ENCODE measurements around the gene PID1.

The PID1 gene

GRCh38 chr2:229162015-229162414, 109.1 kb downstream of the PID1 start:
- no peak for DNase-seq

GRCh38 chr2:229160984-229161383, 110.1 kb downstream of the PID1 start:
- no peak for DNase-seq

- DNase-seq = peak in 1 of 2 experiments; percentile 57
Observed at GRCh38 chr2:229160180-229160579, 110.9 kb downstream of the PID1 start.

GRCh38 chr2:229159405-229159804, 111.7 kb downstream of the PID1 start:
- DNase-seq = no peak

GRCh38 chr2:229154381-229154780, 116.7 kb downstream of the PID1 start:
- DNase-seq = no peak

- DNase-seq = no peak
Observed at GRCh38 chr2:229153951-229154350, 117.1 kb downstream of the PID1 start.

- no peak for DNase-seq
Observed at GRCh38 chr2:229153267-229153666, 117.8 kb downstream of the PID1 start.

GRCh38 chr2:229152674-229153073, 118.4 kb downstream of the PID1 start:
- DNase-seq = no peak

GRCh38 chr2:229150317-229150716, 120.8 kb downstream of the PID1 start:
- DNase-seq = no peak

- DNase-seq = no peak
Observed at GRCh38 chr2:229141424-229142025, 129.6 kb downstream of the PID1 start.

- DNase-seq = no peak
Observed at GRCh38 chr2:229137639-229138038, 133.4 kb downstream of the PID1 start.

- DNase-seq = no peak
Observed at GRCh38 chr2:229137066-229137465, 134.0 kb downstream of the PID1 start.

GRCh38 chr2:229133155-229133772, 137.8 kb downstream of the PID1 start:
- peak; percentile 51 to 71 for DNase-seq

- DNase-seq = no peak
Observed at GRCh38 chr2:229132236-229132635, 138.9 kb downstream of the PID1 start.

GRCh38 chr2:229130522-229130921, 140.6 kb downstream of the PID1 start:
- no peak for DNase-seq

GRCh38 chr2:229129738-229130371, 141.2 kb downstream of the PID1 start:
- DNase-seq = no peak

GRCh38 chr2:229127471-229127870, 143.6 kb downstream of the PID1 start:
- no peak for DNase-seq

- no peak for DNase-seq
Observed at GRCh38 chr2:229126066-229126465, 145.0 kb downstream of the PID1 start.

- DNase-seq = no peak
Observed at GRCh38 chr2:229124136-229124535, 147.0 kb downstream of the PID1 start.

- no peak for DNase-seq
Observed at GRCh38 chr2:229118927-229119326, 152.2 kb downstream of the PID1 start.

GRCh38 chr2:229118336-229118735, 152.8 kb downstream of the PID1 start:
- no peak for DNase-seq

- DNase-seq = no peak
Observed at GRCh38 chr2:229111744-229112143, 159.3 kb downstream of the PID1 start.

GRCh38 chr2:229109195-229109594, 161.9 kb downstream of the PID1 start:
- DNase-seq = no peak

GRCh38 chr2:229107601-229108000, 163.5 kb downstream of the PID1 start:
- DNase-seq = no peak

GRCh38 chr2:229104974-229105387, 166.1 kb downstream of the PID1 start:
- no peak for DNase-seq
